HG03108 (cell line): ENCODE data around the gene COL18A1.
"Not testable (repeated sequence)": the region's sequence is repeated elsewhere in the genome, so short reads cannot be mapped to it uniquely, and the experiment has no call there.

Source experiments
- ATAC-seq: cut with Tn5 transposase; IDR thresholded peaks from one replicate; pipeline ENCODE4 v1.9.1; 2021; ENCODE audit warnings: moderate library complexity; ENCODE audit not compliant: unreplicated experiment

The COL18A1 gene

DNA sequence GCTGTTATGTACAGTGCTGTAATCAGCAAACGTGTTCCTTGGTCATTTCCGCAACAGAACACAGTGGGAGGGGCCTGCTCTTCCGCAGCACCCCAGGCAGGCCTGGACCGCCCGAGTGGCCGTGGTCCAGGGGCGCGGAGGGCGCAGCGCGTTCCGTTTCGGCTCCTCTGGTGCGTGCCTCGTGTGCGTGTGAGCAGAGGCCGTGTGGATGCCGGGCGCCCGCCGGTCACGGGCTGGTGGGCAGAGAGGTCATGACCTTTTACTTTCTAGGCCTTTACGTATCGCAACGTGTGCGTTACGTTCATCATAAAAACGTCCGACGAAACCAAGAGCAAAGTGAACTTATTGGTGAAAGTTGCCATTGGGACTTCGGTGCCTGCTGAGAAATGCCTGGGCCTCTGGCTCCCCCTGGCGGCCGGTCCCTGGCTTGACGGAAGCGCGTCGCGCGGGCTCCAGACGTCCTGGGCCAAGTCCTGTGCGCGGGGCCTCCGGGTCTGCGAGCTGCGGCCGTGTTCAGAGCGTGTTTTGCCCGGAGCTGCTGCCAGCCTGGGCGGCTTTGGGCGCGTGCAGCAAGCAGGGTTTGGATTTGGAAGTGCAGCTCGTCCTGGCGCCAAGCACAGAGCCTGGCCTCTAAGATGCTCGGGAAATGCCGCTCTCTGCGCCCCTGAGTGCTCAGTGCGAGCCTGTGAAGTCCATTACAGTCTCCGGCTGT is 34.4 kb downstream of the COL18A1 start:
- ATAC-seq: no peak

GRCh38 chr21:45439901-45440461 is 35.0 kb downstream of the COL18A1 start:
- ATAC-seq: no peak

GRCh38 chr21:45440736-45441350 is 35.9 kb downstream of the COL18A1 start:
- ATAC-seq: no peak

DNA sequence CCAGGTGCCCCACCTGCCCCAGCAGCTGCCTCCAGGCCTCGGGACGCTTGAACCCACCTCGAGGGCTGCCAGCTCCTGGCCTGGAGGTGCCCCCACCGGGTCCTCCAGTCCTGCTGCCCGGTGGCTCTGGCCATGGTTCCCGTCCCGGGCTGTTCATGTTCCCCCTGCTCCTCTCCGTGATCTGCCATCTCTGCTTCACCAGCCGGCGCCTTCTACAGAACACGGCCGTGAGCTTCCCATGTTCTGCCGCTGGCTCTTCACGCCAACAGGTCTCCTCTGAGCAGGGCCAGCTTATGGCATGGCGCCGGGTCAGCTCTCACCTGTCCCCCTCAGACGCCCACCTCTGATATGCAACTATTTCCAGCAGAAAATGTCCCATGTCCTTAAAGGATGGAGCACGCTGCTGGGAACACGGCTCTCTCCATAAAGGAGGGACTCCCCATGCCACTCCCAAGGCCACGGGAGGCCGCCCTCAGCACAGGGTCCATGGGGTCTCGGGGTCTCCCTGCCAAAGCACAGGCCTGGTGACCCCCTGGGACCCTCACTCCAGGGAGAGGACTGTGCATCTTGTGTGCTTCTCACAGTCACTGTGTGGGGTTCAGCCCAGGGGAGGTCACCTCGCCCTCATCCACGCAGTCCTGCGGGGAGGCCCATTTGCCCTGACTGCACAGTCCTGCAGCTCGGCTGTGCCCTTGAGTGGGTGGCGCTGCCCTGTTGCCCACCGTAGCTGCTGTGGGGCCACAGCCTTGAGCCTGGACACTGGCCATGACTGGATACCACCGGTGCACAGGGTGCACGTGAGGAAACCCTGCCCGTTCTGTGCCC is 36.7 kb downstream of the COL18A1 start:
- no peak for ATAC-seq

DNA sequence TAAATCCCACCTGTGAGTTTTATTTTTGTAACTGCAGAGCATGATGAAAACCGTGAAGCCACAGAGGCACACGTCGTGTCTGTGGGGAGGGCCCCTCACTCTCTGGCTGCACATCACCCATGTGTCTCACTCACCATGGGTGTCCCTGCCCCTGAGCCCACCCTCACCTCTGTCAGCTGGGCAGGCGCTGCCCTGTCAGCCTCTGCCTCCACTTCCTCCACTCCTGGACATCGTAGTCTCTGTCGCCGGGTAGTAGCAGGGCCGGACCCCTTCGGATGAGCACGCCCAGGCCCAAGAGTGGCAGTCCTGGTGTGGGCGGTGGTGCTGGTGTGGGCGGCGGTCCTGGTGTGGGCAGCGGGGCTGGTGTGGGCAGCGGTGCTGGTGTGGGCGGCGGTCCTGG is 37.3 kb downstream of the COL18A1 start:
- no peak for ATAC-seq

DNA sequence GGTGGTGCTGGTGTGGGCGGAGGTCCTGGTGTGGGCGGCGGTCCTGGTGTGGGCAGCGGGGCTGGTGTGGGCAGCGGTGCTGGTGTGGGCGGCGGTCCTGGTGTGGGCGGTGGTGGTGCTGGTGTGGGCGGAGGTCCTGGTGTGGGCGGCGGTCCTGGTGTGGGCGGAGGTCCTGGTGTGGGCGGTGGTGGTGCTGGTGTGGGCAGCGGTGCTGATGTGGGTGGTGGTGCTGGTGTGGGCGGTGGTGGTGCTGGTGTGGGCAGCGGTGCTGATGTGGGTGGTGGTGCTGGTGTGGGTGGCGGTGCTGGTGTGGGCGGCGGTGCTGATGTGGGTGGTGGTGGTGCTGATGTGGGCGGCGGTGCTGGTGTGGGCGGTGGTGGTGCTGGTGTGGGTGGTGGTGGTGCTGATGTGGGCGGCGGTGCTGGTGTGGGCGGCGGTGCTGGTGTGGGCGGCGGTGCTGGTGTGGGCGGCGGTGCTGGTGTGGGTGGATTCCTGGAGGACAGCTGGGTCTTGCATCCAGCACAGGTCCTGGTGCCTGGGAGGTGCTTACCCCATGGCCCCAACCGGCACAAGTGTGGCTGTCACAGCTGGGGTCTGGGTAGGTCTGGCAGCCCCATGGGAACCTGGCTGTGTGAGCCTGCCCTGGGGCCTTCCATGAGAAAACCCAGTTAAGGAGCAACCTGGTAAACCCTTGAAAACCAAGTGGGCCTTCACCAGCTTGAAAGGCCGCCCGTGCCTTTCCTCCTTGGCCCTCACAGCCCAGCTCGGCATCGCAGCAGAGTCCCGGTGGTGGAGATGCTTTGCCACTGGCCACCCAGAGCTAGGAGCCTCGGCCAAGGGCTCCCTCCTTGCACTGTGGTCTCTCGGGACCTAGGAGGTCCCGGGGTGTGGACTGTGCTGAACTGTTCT is 38.0 kb downstream of the COL18A1 start:
- ATAC-seq: not testable (repeated sequence)

- no peak for ATAC-seq
Observed at GRCh38 chr21:45443595-45444181, 38.7 kb downstream of the COL18A1 start.

- ATAC-seq: no peak
Observed at GRCh38 chr21:45444385-45444784, 39.4 kb downstream of the COL18A1 start.

DNA sequence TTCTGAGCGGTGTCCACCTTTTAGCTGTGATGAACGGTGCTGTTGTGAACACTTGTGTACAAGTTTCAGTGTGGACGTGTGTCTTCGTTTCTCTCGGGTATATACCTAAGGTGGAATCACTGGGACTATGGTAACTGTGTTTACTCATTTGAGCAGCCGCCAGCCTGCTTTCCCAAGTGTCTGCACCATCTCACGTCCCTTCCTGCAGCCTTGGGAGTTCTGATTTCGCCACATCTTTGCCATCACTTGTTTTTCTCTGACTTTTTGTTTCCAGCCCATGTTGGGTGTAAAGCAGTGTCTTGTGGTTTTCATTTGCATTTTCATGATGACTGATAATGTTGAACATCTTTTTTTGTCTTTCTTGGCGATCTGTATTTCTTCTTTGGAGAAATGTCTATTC is 40.4 kb downstream of the COL18A1 start:
- no peak for ATAC-seq

- ATAC-seq: no peak
Observed at GRCh38 chr21:45447821-45448220, 42.9 kb downstream of the COL18A1 start.

DNA sequence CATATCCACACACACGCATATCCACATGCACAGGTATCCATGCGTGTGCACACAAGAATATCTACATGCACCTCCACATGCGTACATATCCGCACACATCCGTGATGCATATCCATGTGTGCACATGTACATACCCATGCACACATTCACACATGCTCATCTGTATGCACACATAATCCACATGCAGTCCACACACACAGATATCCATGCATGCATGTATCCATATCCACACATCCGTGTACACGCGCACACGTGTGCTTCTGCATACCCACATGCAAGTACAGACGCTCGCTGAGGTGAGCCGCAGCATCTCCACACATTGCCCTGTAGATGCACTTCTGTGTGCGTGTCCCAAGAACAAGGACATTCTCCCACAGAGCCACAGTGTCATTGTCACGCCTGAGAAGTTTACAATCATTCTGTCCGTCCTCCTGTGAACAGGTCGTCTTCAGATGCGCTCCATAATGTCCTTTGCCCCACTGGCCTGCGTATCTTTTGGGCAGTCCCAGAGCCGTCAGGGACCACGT is 43.4 kb downstream of the COL18A1 start:
- no peak for ATAC-seq

- no peak for ATAC-seq
Observed at GRCh38 chr21:45448810-45449657, 44.1 kb downstream of the COL18A1 start.

DNA sequence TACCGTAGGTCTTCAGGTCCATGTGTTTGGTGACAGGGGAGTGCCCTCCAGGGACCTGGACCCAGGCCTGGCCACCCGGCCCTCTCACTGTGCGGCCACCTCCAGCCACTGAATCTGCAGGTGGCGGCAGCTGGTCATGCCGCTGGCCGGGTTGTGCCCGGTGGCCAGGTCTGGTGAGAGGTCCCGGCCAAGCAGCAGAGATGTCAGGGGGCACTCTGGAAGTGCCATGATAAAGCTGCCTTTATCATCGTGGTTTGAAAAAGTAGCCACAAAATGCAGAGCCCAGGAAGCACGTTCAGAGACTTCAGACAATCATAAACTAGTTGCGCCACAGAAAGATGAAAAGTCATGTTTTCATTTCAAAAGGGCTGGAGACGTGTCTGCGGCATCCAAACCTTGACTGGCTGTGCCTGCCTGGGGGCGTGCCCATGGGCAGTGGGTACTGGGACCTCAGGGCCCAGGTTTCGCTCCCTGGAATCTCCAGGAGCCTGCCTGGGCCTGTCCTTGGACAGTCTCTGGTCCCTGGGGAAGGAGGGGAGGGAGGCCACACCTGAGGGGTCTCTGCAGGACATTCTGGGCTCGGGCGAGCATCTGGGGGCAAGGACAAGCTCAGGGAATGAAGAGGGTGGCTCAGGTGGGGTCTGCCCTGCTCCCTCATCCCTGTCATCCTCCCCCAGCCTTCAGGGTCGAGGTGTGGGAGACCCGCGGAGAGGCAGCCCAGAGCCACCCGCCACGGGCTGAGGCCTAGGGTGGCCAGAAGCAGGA is 44.9 kb downstream of the COL18A1 start:
- no peak for ATAC-seq

- ATAC-seq: no peak
Observed at GRCh38 chr21:45450423-45451090, 45.6 kb downstream of the COL18A1 start.

DNA sequence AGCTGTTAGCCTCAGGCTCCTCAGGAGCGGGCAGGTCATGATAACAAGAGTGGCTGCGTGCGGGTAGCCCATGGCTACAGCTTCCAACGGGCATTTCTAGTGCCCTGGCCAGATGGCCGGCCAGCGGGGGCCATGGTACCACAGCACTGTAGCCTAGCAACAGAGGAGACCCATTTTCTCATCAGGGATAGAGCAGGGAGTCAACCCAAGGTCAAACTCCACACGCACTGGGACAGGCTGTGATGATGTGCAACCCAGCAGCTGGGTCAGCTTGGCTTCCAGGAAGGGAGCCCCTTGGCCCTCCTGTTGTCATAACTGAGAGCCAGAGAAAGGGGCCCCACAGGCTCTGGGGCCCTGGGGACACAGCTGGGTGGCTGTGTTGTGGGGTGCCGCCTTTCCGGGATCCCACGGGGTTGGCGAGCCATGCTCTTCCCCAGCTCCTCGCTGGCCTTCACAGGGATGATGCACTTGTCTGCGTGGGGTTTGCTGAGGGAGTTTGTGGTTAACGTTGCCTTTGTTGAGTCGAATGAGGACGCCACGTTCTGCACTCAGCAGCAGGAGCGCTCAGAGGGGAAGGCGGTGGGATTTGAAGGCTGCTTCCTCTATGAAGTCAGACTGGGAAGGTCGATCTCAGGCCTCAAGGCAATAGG is 46.3 kb downstream of the COL18A1 start:
- ATAC-seq: no peak

DNA sequence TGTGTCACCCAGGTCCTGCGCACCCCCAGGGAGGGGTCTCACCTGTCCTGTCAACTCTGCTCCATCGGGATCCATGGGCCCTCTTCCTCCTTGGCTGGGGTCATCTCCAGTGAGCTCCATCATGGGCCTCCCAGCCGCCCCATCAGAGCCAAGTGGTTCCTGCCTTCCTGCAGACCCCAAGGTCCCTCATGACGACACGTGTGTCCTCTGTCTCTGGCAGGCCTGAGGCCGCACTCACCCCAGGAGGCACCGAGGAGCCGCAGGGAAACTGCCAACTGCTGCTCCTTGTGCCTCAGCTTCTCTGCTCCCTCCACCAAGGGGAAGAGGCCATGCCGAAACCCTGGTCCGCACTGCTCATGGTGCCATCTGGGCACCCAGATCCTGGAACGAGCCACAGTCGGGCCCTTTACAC is 46.8 kb downstream of the COL18A1 start:
- no peak for ATAC-seq

DNA sequence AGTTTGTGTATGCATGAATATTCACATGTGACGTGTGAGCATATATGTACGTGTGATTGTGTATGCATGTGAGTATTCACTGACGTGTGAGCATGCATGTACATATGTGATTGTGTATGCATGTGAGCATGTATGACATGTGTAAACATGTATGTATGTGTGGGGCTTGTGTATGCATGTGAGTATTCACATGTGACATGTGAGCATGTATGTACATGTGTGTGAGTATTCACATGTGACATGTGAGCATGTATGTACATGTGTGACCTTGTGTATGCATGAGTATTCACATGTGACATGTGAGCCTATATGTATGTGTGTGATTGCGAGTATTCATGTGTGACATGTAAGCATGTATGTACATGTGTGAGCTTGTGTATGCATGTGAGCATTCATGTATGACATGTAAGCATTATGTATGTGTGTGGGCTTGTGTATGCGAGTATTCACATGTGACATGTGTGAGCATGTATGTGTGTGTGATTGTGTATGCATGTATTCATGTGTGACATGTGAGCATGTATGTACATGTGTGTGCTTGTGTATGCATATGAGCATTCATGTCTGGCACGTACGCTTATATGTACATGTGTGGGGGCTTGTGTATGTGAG is 47.8 kb downstream of the COL18A1 start:
- no peak for ATAC-seq
